Left renal pelvis (tissue), 4 donors: ENCODE data around the gene TK1. TPM values are rescaled to one million over a fixed set of nuclear protein-coding genes. Genes with fewer than 3 reads are reported as not detected.

Source experiments
- DNase-seq, 4 donors: peaks; one replicate each; pipeline ENCODE4 v3.0.0-alpha.2; 2013; ENCODE audit warnings: low read depth in 4 of 4, low spot score in 3 of 4
- polyA plus RNA-seq, 4 donors: library from polyadenylated mRNA; unstranded; fragments of 120-200 nt; gene quantifications; one replicate each; pipeline ENCODE4 v1.2.1, GENCODE V29; 2013; ENCODE audit not compliant: insufficient read length in 4 of 4

The TK1 gene
- polyA plus RNA-seq, 4 donors = 21.1 to 37.3 (median 25.9) TPM

DNA sequence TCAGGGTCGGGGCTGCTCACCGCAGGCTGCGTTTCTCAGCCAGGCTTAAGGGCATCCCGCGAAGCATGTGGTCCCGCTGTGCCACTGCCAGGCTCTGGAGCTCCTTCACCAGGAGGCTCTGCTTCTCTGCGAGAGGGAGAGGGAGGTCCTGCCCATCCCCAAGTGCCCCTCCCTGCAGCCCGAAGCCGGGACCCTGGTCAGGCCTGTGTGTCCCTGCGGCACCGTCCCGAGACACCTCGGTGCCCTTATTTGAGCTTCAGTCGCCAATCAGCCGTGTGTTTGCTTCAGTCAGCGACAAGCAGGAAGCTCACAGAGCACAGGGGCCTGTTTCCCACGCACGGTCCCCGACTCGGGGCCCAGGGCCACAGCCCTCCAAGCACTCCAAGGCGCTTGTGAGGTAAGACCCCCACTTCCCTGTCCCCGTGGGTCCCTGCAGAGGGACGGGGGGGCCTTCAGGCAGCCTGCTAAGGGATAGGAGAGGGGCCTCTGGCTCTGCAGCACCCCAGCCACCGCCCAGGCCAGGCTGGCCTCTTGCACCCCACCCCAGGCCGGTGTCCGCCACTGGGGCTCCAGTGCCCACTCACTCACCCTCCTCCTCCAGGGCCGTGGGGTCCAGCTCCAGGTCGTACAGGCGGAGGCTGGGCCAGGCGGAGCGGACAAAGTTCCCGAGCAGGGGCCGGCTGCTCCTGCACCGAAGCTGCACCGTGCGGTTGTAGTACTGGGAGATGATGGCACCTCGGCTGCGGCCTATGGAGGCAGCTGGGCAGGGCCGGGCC lies 61.5 kb downstream of the TK1 start:
- no peak for DNase-seq

DNA sequence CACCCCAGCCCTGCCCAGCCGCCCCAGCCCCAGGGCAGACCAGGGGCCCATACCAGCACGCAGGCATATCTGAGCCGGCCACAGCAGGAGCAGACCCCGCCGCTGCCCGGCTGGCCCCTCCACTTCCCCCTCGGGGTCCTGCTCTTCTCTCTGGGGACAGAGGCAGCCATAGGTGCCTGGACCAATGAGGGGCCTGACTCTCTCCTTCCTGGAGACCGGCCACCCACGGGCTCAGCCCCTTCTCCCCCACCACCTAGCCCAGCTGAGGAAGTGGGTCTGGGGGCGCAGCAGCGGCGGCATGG lies 62.1 kb downstream of the TK1 start:
- DNase-seq = no peak

Other genes with a start within 250 kb of the TK1 start
- 10 to 100 TPM; 13.0 to 16.1 (median 14.4) TPM for gene TNRC6C, start 228.3 kb downstream of the TK1 start, polyA plus RNA-seq
- gene TMC6, start 58.3 kb downstream of the TK1 start, polyA plus RNA-seq = 10 to 100 TPM in 3 of 4 donors, 1 to 10 TPM in 1; 9.2 to 35.1 (median 27.3) TPM
- 1 to 10 TPM in 3 of 4 donors, under 1 TPM in 1; 0.90 to 2.6 (median 1.8) TPM for gene TMC8, start 56.3 kb downstream of the TK1 start, polyA plus RNA-seq
- gene C17orf99, start 40.7 kb downstream of the TK1 start, polyA plus RNA-seq = 1 to 10 TPM in 1 of 4 donors, under 1 TPM in 3; 0.17 to 3.7 (median 0.46) TPM
- 10 to 100 TPM; 17.7 to 77.9 (median 60.0) TPM for gene SYNGR2, start 18.5 kb downstream of the TK1 start, polyA plus RNA-seq
- 10 to 100 TPM; 50.4 to 82.3 (median 60.4) TPM for gene AFMID, start 310 bp upstream of the TK1 start, polyA plus RNA-seq
- gene BIRC5, start 27.2 kb upstream of the TK1 start, polyA plus RNA-seq = 10 to 100 TPM; 22.8 to 31.1 (median 26.6) TPM
- gene TMEM235, start 44.6 kb upstream of the TK1 start, polyA plus RNA-seq = not detected
- 100 to 1,000 TPM in 1 of 4 donors, 1 to 10 TPM in 3; 7.4 to 384 (median 7.6) TPM for gene SOCS3, start 173.0 kb upstream of the TK1 start, polyA plus RNA-seq
- 10 to 100 TPM; 34.2 to 54.1 (median 42.5) TPM for gene PGS1, start 191.6 kb upstream of the TK1 start, polyA plus RNA-seq